ENCODE data around the gene PARN. TPM values are rescaled to one million over a fixed set of nuclear protein-coding genes. Genes with fewer than 3 reads are reported as not detected.

The PARN gene
- polyA plus RNA-seq, 2 of the 4 experiments (the other 2 are of a cell fraction), result 40.0 to 58.6 TPM

DNA sequence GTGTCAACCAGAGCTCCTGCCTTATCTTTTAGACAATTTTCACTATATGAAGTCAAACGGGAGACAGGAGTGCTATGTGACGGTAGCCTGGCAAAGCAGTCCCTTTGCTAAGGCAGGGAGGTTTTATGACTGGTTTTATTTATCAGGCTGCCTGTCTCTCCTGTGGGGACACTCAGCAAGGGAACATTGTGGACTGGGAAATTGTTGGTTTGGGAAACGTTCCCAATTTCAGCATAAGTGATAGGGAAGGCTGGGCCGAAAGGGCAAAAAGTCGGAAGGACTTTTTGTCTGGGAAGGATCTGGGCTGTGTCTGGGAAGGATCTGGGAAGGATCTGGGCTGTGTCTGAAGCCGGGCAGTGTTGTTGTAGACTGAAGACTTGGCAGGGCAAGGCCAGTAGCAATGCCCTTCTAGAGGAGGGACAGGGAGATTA lies 211.2 kb downstream of the PARN start (continued):
- TF ChIP-seq, protein P1, sequence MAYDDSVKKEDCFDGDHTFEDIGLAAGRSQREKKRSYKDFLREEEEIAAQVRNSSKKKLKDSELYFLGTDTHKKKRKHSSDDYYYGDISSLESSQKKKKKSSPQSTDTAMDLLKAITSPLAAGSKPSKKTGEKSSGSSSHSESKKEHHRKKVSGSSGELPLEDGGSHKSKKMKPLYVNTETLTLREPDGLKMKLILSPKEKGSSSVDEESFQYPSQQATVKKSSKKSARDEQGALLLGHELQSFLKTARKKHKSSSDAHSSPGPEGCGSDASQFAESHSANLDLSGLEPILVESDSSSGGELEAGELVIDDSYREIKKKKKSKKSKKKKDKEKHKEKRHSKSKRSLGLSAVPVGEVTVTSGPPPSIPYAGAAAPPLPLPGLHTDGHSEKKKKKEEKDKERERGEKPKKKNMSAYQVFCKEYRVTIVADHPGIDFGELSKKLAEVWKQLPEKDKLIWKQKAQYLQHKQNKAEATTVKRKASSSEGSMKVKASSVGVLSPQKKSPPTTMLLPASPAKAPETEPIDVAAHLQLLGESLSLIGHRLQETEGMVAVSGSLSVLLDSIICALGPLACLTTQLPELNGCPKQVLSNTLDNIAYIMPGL (CRISPR knock-in tag; IDR thresholded peaks at IDR 0.05; ENCODE audit: borderline replicate concordance), result no peak
- TF ChIP-seq PHF8 (IDR thresholded peaks at IDR 0.05; ENCODE audit: borderline replicate concordance, low read depth), result no peak
- no peak for TF ChIP-seq RFX5 (IDR thresholded peaks at IDR 0.05)

DNA sequence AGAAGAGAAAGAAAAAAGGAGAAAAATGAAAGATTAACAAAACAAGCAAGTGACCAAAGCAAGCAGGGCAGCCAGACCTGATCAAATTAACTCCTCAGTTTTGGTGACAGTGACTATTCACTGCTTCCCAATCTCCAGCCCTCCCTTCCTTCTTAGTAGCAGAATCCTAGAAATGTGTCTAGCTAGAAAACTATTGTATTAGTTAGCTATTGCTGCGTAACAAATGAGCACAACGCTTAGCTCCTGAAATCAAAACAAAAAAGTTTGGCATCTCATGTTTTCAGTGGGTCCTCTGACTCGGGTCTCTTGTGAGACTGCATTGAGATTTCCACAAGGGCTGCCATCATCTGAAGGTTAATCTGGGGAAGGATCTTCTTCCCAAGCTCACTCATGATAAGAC lies 213.9 kb downstream of the PARN start:
- ATAC-seq (no peak), DNase-seq (ENCODE audit: low read depth in 1 of 2, low spot score in 1 of 2) (no peak), FAIRE-seq (no peak)
- H3K4me3 ChIP-seq, result no peak overlapping the region
- POLR2A ChIA-PET, result interaction anchor here (0.7 kb wide), 1 partner anchor 32 kb away, joined by 3 read pairs; no protein-coding TSS in a partner anchor
- 89% methylated on average over 3 of the region's 3 CpGs for WGBS (ENCODE audit: missing lambda C conversion rate)
- H3K9me3 ChIP-seq, result 0 out of 3 replicates have a peak, but pooled peaks cover 3% of the 10 kb centered on the region
- no peaks in the 10 kb centered on the region for H3K4me1 ChIP-seq
- TF ChIP-seq NPAS2 (CRISPR knock-in tag; IDR thresholded peaks at IDR 0.05; ENCODE audit: borderline replicate concordance) (no peak), GATA3 (IDR thresholded peaks at IDR 0.05; ENCODE audit: borderline replicate concordance) (no peak), RARB (CRISPR knock-in tag; IDR thresholded peaks at IDR 0.05) (no peak), ZFP36 (IDR thresholded peaks at IDR 0.05; ENCODE audit: borderline replicate concordance, partially characterized antibody) (no peak), KDM1A (IDR thresholded peaks at IDR 0.05; ENCODE audit: low read depth) (0 out of 2 replicates have a peak, but pooled peaks have one; percentile 28)
- CTCF ChIA-PET, result no interaction called here
- H3K27ac ChIP-seq, result no peak overlapping the region
- no peak overlapping the region for H3K4me2 ChIP-seq

DNA sequence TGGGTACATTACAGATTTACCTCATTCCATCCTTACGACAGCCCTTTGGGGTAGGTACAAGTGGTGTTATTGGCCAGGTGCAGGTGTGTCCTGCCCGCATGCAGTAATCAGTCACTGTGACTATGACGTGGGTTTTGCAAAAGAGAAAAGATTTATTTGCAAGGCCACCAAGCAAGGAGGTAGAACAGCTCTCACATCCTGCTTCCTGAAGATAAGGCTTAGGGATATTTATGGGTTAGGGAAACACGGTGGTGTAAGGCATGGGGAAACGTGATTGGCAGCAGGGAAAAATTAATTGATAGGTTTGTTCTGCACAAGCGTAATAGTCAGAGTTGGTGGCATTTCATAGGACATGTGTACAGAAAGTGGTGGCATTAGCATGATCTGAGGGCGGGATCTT lies 214.8 kb downstream of the PARN start:
- ChIA-PET CTCF (no interaction called here), POLR2A (no interaction called here)
- Histone ChIP-seq H3K4me3 (no peak overlapping the region), H3K4me2 (no peak overlapping the region), H3K4me1 (peaks cover 4% of the 10 kb centered on the region), H3K27ac (no peak overlapping the region), H3K9me3 (0 out of 3 replicates have a peak, but pooled peaks cover 3% of the 10 kb centered on the region)
- FAIRE-seq (no peak), DNase-seq (ENCODE audit: low read depth in 1 of 2, low spot score in 1 of 2) (no peak), ATAC-seq (no peak)
- 94% methylated on average over 7 of the region's 7 CpGs for WGBS (ENCODE audit: missing lambda C conversion rate)
- TF ChIP-seq POLR2AphosphoS2 (conservative IDR thresholded peaks at IDR 0.05; ENCODE audit: low read length), result no peak
- TF ChIP-seq JUN (IDR thresholded peaks at IDR 0.05), result no peak
- TF ChIP-seq SMC3 (IDR thresholded peaks at IDR 0.05), result no peak
- TF ChIP-seq CHD2 (IDR thresholded peaks at IDR 0.05; ENCODE audit: low read length, partially characterized antibody), result no peak

DNA sequence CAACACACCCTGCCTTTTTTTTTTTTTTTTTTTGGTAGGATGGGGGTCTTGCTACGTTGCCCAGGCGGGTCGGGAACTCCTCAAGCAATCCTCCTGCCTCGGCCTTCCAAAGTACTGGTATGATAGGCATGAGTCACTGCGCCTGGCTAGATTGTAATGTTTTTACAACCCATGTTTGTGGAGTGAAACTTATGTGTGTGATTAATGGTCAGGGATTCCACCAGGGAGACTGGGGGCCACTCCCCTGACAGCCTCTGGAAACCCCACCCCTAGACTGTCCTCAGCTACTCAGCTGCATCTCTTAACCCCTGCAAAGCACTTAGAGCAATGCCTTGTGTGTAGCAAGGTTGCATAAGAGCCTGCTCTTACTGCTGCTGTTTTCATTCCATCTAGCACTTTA lies 220.5 kb downstream of the PARN start:
- peak; percentile 96 for FAIRE-seq
- TF ChIP-seq, protein P2, sequence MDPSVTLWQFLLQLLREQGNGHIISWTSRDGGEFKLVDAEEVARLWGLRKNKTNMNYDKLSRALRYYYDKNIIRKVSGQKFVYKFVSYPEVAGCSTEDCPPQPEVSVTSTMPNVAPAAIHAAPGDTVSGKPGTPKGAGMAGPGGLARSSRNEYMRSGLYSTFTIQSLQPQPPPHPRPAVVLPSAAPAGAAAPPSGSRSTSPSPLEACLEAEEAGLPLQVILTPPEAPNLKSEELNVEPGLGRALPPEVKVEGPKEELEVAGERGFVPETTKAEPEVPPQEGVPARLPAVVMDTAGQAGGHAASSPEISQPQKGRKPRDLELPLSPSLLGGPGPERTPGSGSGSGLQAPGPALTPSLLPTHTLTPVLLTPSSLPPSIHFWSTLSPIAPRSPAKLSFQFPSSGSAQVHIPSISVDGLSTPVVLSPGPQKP (IDR thresholded peaks at IDR 0.05; ENCODE audit: low read depth, low read length), result no peak
- TF ChIP-seq HOXB13 (CRISPR knock-in tag; IDR thresholded peaks at IDR 0.05; ENCODE audit: low read depth) (no peak), MYC (IDR thresholded peaks at IDR 0.05; ENCODE audit: borderline replicate concordance, low read length) (no peak), JUN (IDR thresholded peaks at IDR 0.05) (peak in 1 of 2 experiments; percentile 59; a peak in 2 of 5 replicates), JUNB (IDR thresholded peaks at IDR 0.05) (peak; percentile 61), CEBPB (IDR thresholded peaks at IDR 0.05) (peak; percentile 74 to 89), GATA3 (IDR thresholded peaks at IDR 0.05; ENCODE audit: borderline replicate concordance) (0 out of 2 replicates have a peak, but pooled peaks have one; percentile 53), SMC3 (IDR thresholded peaks at IDR 0.05) (peak; percentile 33; the same call in 2 of the 3 replicates), RCOR1 (IDR thresholded peaks at IDR 0.05; ENCODE audit: low read depth, low read length) (no peak), FOSL2 (IDR thresholded peaks at IDR 0.05) (peak; percentile 49; the same call in 1 of the 2 replicates), FOSL2 (CRISPR knock-in tag; IDR thresholded peaks at IDR 0.05) (peak; percentile 89), SREBF2 (IDR thresholded peaks at IDR 0.05) (no peak), EP300 (IDR thresholded peaks at IDR 0.05) (peak; percentile 19 to 45; a peak in 2 of 5 replicates), KDM1A (IDR thresholded peaks at IDR 0.05; ENCODE audit: low read depth) (no peak), RAD21 (conservative IDR thresholded peaks at IDR 0.05 in 1 of 2, IDR thresholded peaks at IDR 0.05 in 1 of 2) (peak in 1 of 2 experiments; percentile 31; a peak in 1 of 5 replicates), NPAS2 (CRISPR knock-in tag; IDR thresholded peaks at IDR 0.05; ENCODE audit: borderline replicate concordance) (no peak), HOXB5 (CRISPR knock-in tag; IDR thresholded peaks at IDR 0.05) (peak; percentile 87; the same call in 1 of the 2 replicates), ESRRA (IDR thresholded peaks at IDR 0.05; ENCODE audit: borderline replicate concordance, low read length) (no peak)
- TF ChIP-seq, protein P3, sequence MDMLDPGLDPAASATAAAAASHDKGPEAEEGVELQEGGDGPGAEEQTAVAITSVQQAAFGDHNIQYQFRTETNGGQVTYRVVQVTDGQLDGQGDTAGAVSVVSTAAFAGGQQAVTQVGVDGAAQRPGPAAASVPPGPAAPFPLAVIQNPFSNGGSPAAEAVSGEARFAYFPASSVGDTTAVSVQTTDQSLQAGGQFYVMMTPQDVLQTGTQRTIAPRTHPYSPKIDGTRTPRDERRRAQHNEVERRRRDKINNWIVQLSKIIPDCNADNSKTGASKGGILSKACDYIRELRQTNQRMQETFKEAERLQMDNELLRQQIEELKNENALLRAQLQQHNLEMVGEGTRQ (IDR thresholded peaks at IDR 0.05), result no peak
- TF ChIP-seq, protein P4, sequence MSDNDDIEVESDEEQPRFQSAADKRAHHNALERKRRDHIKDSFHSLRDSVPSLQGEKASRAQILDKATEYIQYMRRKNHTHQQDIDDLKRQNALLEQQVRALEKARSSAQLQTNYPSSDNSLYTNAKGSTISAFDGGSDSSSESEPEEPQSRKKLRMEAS (IDR thresholded peaks at IDR 0.05), result peak; percentile 61; the same call in 1 of the 2 replicates
- TF ChIP-seq, protein P5, sequence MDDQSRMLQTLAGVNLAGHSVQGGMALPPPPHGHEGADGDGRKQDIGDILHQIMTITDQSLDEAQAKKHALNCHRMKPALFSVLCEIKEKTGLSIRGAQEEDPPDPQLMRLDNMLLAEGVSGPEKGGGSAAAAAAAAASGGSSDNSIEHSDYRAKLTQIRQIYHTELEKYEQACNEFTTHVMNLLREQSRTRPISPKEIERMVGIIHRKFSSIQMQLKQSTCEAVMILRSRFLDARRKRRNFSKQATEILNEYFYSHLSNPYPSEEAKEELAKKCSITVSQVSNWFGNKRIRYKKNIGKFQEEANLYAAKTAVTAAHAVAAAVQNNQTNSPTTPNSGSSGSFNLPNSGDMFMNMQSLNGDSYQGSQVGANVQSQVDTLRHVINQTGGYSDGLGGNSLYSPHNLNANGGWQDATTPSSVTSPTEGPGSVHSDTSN (IDR thresholded peaks at IDR 0.05), result 0 out of 2 replicates have a peak, but pooled peaks have one; percentile 57

More for the DNA sequence above, 220.5 kb downstream of the PARN start:
- peak; percentile 94 to 95 for ATAC-seq
- H3K4me1 ChIP-seq, result peaks cover 41% of the 10 kb centered on the region
- peak in 1 of 2 experiments; percentile 92 for DNase-seq (ENCODE audit: low read depth in 1 of 2, low spot score in 1 of 2)
- H3K4me2 ChIP-seq, result peak overlapping the region; percentile 24
- no peaks in the 10 kb centered on the region for H3K9me3 ChIP-seq
- no peak overlapping the region for H3K4me3 ChIP-seq
- 3% methylated on average over 5 of the region's 5 CpGs for WGBS (ENCODE audit: missing lambda C conversion rate)
- ChIA-PET POLR2A (no interaction called here), CTCF (no interaction called here)
- peak overlapping the region; percentile 78 to 99 for H3K27ac ChIP-seq
